Gastroesophageal sphincter (tissue), 3 donors: ENCODE results near the gene ZDHHC4.

Experiments used
- CTCF ChIP-seq, 4 experiments: fragments of 200-600 bp in 2 of 4; fragments of 450-650 bp in 2 of 4; sonication (generic) in 1 of 4; IDR thresholded peaks; one replicate each; pipeline ENCODE4 v1.5.1; 2017 to 2019; ENCODE audit warnings: antibody characterized with exemption in 4 of 4, mild to moderate bottlenecking in 2 of 4, moderate library complexity in 2 of 4
- POLR2AphosphoS5 ChIP-seq: sonication (generic); formaldehyde crosslinking; IDR thresholded peaks from one replicate; pipeline ENCODE4 v1.6.1; 2017; ENCODE audit warnings: antibody characterized with exemption

GRCh38 chr7:6533893-6534495 is 43.3 kb upstream of the ZDHHC4 start:
- TF ChIP-seq CTCF (IDR thresholded peaks at IDR 0.05) (no peak), POLR2AphosphoS5 (no peak)
